GM12878 (cell line): ENCODE measurements around the gene DDX10. TPM values are rescaled to one million over a fixed set of nuclear protein-coding genes. Genes with fewer than 3 reads are reported as not detected.

Experiments
- ATAC-seq: fragments of 200-7000 bp; cut with Tn5 transposase; 3 replicates; pipeline ENCODE4 v1.9.1; 2020; ENCODE audit warnings: mild to moderate bottlenecking, moderate library complexity
- BruUV-seq: library from RNA; stranded (reverse); fragments of 400-500 nt; replicated peaks from 2 replicates; lab custom pipeline; 2021; lab: Mats Ljungman, UMichigan
- CTCF ChIA-PET: fragments of 300-600 bp; sonication (Branson Sonifier 250); formaldehyde crosslinking; extraction: SDS; loops from one replicate; lab custom pipeline; 2021; ENCODE audit warnings: inconsistent platforms; lab: Yijun Ruan, JAX
- POLR2A ChIA-PET: fragments of 350-600 bp; formaldehyde crosslinking; extraction: SDS; loops from one replicate; lab custom pipeline; 2021; ENCODE audit warnings: inconsistent platforms; lab: Charles Lee
- RAD21 ChIA-PET: fragments of 300-600 bp; sonication (Branson Sonifier 250); formaldehyde crosslinking; loops from one replicate; lab custom pipeline; 2023; ENCODE audit warnings: antibody characterized with exemption; ENCODE audit not compliant: unreplicated experiment; lab: Charles Lee
- SMC1A ChIA-PET: fragments of 300-600 bp; sonication (Branson Sonifier 250); formaldehyde crosslinking; loops from one replicate; lab custom pipeline; 2023; ENCODE audit not compliant: unreplicated experiment, uncharacterized antibody; lab: Charles Lee
- DNase-seq: peaks from one replicate; pipeline ENCODE4 v3.0.0-alpha.2; 2011; ENCODE audit warnings: low read depth, low spot score
- FAIRE-seq: peaks from 3 replicates; lab custom pipeline; 2011; peaks lifted over from hg19 to GRCh38; lab: Jason Lieb, UNC
- H2AFZ ChIP-seq: 2 replicates; pipeline ENCODE4 v1.6.0; 2011; ENCODE audit warnings: low read depth, low read length, control low read depth; ENCODE audit not compliant: control insufficient read depth
- H3K27ac ChIP-seq: 2 replicates; pipeline ENCODE4 v1.5.1; 2011; ENCODE audit warnings: control low read depth; ENCODE audit not compliant: control insufficient read depth, insufficient read depth
- H3K27me3 ChIP-seq, 2 experiments: replicated peaks in 1 of 2; 2 replicates each; pipeline versions ENCODE4 v1.6.0 to v1.6.1; 2011; ENCODE audit warnings: low read length in 1 of 2; ENCODE audit not compliant: control insufficient read depth in 2 of 2, insufficient read depth in 2 of 2
- H3K36me3 ChIP-seq, 2 experiments: 2 replicates each; pipeline ENCODE4 v1.5.1; 2011; ENCODE audit warnings: low read length in 1 of 2; ENCODE audit not compliant: control insufficient read depth in 2 of 2, insufficient read depth in 2 of 2
- H3K4me1 ChIP-seq: 2 replicates; pipeline ENCODE4 v1.6.1; 2011; ENCODE audit warnings: mild to moderate bottlenecking, low read length, moderate library complexity, mixed read lengths; ENCODE audit not compliant: control insufficient read depth, insufficient read depth
- H3K4me2 ChIP-seq: 2 replicates; pipeline ENCODE4 v1.6.0; 2011; ENCODE audit warnings: control low read depth; ENCODE audit not compliant: control insufficient read depth, insufficient read depth
- H3K4me3 ChIP-seq: fragments of 200-600 bp; sonication (generic); 2 replicates; pipeline ENCODE4 v1.5.1; 2016
- H3K79me2 ChIP-seq: 2 replicates; pipeline ENCODE4 v1.6.0; 2011; ENCODE audit warnings: low read length; ENCODE audit not compliant: control insufficient read depth, insufficient read depth
- H3K9ac ChIP-seq: 2 replicates; pipeline ENCODE4 v1.8.0; 2011; ENCODE audit warnings: low read length, control low read depth, mixed read lengths; ENCODE audit not compliant: control insufficient read depth, insufficient read depth
- H3K9me3 ChIP-seq: replicated peaks from 3 replicates; pipeline ENCODE4 v1.5.1; 2011; ENCODE audit warnings: mild to moderate bottlenecking, low read length; ENCODE audit not compliant: control insufficient read depth, insufficient read depth
- H4K20me1 ChIP-seq: 2 replicates; pipeline ENCODE4 v1.6.0; 2011; ENCODE audit not compliant: control insufficient read depth, insufficient read depth
- BHLHE40 ChIP-seq, 2 experiments: fragments of 450-650 bp in 1 of 2; IDR thresholded peaks; 2 replicates each; pipeline ENCODE4 v1.6.1; 2011 to 2017; ENCODE audit warnings: low read depth in 2 of 2, borderline replicate concordance in 1 of 2, improper control_type of control experiment in 1 of 2, low read length in 1 of 2, mild to moderate bottlenecking in 1 of 2
- EED ChIP-seq: sonication (generic); IDR thresholded peaks from 2 replicates; pipeline ENCODE4 v1.6.1; 2016; ENCODE audit warnings: antibody characterized with exemption, low read depth
- ETV6 ChIP-seq, 2 experiments: fragments of 450-650 bp in 1 of 2; IDR thresholded peaks in 1 of 2; conservative IDR thresholded peaks in 1 of 2; 2 replicates each; pipeline ENCODE4 v1.6.1; 2014; ENCODE audit warnings: antibody characterized with exemption in 1 of 2, borderline replicate concordance in 1 of 2, low read depth in 1 of 2, mild to moderate bottlenecking in 1 of 2, moderate library complexity in 1 of 2
- KLF5 ChIP-seq: fragments of 450-650 bp; IDR thresholded peaks from 2 replicates; pipeline ENCODE4 v1.6.1; 2014; ENCODE audit warnings: mild to moderate bottlenecking; ENCODE audit not compliant: partially characterized antibody
- MEF2A ChIP-seq: IDR thresholded peaks from 2 replicates; pipeline ENCODE4 v1.6.1; 2011; ENCODE audit warnings: low read depth, mild to moderate bottlenecking, low read length, moderate library complexity; ENCODE audit not compliant: insufficient read depth
- NFIC ChIP-seq: IDR thresholded peaks from 2 replicates; pipeline ENCODE4 v1.6.1; 2012; ENCODE audit warnings: low read depth, mild to moderate bottlenecking, inconsistent platforms, low read length, moderate library complexity
- NFXL1 ChIP-seq: fragments of 450-650 bp; IDR thresholded peaks from 2 replicates; pipeline ENCODE4 v1.6.1; 2017; ENCODE audit warnings: antibody characterized with exemption, mild to moderate bottlenecking, borderline replicate concordance
- NFYA ChIP-seq: IDR thresholded peaks from 2 replicates; pipeline ENCODE4 v1.6.1; 2011; ENCODE audit warnings: low read depth, mild to moderate bottlenecking, low read length, improper control_type of control experiment, borderline replicate concordance
- NR2C2 ChIP-seq: IDR thresholded peaks from 2 replicates; pipeline ENCODE4 v1.6.1; 2011; ENCODE audit warnings: borderline replicate concordance, low read depth; ENCODE audit not compliant: control insufficient read depth, insufficient read length
- NR2F1 ChIP-seq: fragments of 450-650 bp; conservative IDR thresholded peaks from 2 replicates; pipeline ENCODE4 v1.6.1; 2017; ENCODE audit warnings: mild to moderate bottlenecking
- NRF1 ChIP-seq: conservative IDR thresholded peaks from 2 replicates; pipeline ENCODE4 v1.6.1; 2011; ENCODE audit warnings: mild to moderate bottlenecking, low read depth, low read length, improper control_type of control experiment
- SMAD1 ChIP-seq: fragments of 450-650 bp; IDR thresholded peaks from 2 replicates; pipeline ENCODE4 v1.6.1; 2018; ENCODE audit warnings: mild to moderate bottlenecking, low read depth; ENCODE audit not compliant: partially characterized antibody
- TARDBP ChIP-seq: IDR thresholded peaks from 2 replicates; pipeline ENCODE4 v1.6.1; 2016; ENCODE audit warnings: borderline replicate concordance
- YBX1 ChIP-seq: fragments of 450-650 bp; IDR thresholded peaks from 2 replicates; pipeline ENCODE4 v1.6.1; 2016; ENCODE audit warnings: antibody characterized with exemption
- ZNF217 ChIP-seq: fragments of 450-650 bp; IDR thresholded peaks from 2 replicates; pipeline ENCODE4 v1.6.1; 2017; ENCODE audit warnings: antibody characterized with exemption, mild to moderate bottlenecking
- WGBS: methylation state at CpG from one replicate; pipeline ENCODE4 v1.1.6; 2016; ENCODE audit warnings: low lambda C conversion rate; ENCODE audit not compliant: insufficient replicate concordance, insufficient coverage; ENCODE audit errors: missing lambda C conversion rate; 5-methylcytosine and 5-hydroxymethylcytosine counted together
- in situ Hi-C: fragments of 300-500 bp; cut with MboI; formaldehyde crosslinking; loops from 9 replicates; pipeline ENCODE4 v1.14.3; 2018; ENCODE audit warnings: mixed read lengths
- intact Hi-C: fragments of 100-400 bp; cut with micrococcal nuclease; formaldehyde crosslinking; loops from one replicate; pipeline ENCODE4 v1.14.2; 2022; ENCODE audit not compliant: unreplicated experiment
- polyA plus RNA-seq, 11 experiments: library from polyadenylated mRNA; depleted of rRNA in 4 of 11; unstranded in 6 of 11; stranded (reverse) in 5 of 11; fragments of >200 nt; fragmentation: Nextera tagmentation in 4 of 11; fragmentation: Illumina TruSeq in 1 of 11; extraction: Ambion mirVana in 4 of 11; extraction: Trizol in 1 of 11; gene quantifications; 1 replicate in 1 of 11; 2 replicates in 10 of 11; pipeline versions ENCODE4 v1.2.1 to v1.2.3, GENCODE V29; 2011 to 2016; ENCODE audit warnings: inconsistent platforms in 2 of 11, missing spikeins in 2 of 11, low read depth in 1 of 11
- total RNA-seq, 4 experiments: library from RNA; depleted of rRNA in 3 of 4; stranded (reverse); fragments of >200 nt in 3 of 4; fragmentation: Illumina TruSeq in 1 of 4; extraction: Trizol in 1 of 4; gene quantifications; 2 replicates each; pipeline versions ENCODE4 v1.2.1 to v1.2.3, GENCODE V29; 2013 to 2021
- TF ChIP-seq, protein P1 (sequence below): fragments of 450-650 bp; IDR thresholded peaks from 2 replicates; pipeline ENCODE4 v1.6.1; 2016; ENCODE audit warnings: mild to moderate bottlenecking
- TF ChIP-seq, protein P2 (sequence below): fragments of 450-650 bp; IDR thresholded peaks from 2 replicates; pipeline ENCODE4 v1.6.1; 2016; ENCODE audit warnings: mild to moderate bottlenecking
- TF ChIP-seq, protein P3 (sequence below): IDR thresholded peaks from 2 replicates; pipeline ENCODE4 v1.6.1; 2011; ENCODE audit warnings: borderline replicate concordance, low read depth, mild to moderate bottlenecking, moderate library complexity, mixed read lengths, low read length; ENCODE audit not compliant: insufficient read depth; ENCODE audit errors: extremely low read length
- TF ChIP-seq, protein P4 (sequence below): fragments of 450-650 bp; conservative IDR thresholded peaks from 2 replicates; pipeline ENCODE4 v1.6.1; 2017; ENCODE audit warnings: mild to moderate bottlenecking, moderate library complexity

The DDX10 gene
- total and polyA plus RNA-seq, 10 of the 15 experiments (the other 5 are each of a cell fraction or from before 2014, with no cell fraction given), result 20.9 to 51.5 (median 31.9) TPM

DNA sequence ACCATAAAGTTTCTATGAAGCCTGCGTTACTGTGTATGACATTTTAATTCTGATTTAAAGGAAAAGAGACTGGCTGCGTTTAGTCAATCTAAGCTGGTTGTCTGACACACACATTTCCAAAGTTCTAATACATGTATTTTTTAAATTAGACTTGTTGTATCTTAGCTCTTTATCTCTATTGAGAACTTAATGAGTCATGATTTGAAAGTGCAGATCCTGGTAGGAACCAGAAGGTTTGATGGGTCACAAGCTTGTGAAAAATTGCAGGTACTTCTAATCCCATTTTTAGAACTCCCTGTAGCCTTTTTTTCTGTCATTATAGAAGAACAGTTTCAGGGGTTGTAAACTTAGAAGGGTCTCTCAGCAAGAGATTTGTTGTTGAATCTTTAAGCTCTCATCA lies 210.3 kb downstream of the DDX10 start:
- no peaks in the 10 kb centered on the region for H3K9me3 ChIP-seq
- H3K27me3 ChIP-seq, result no peaks in the 10 kb centered on the region
- H3K9ac ChIP-seq, result no peak overlapping the region
- CTCF ChIA-PET, result interaction anchor here (0.6 to 4.9 kb wide), 4 partner anchors 12 to 177 kb away, joined by 3 to 24 read pairs (median 4); no protein-coding TSS in a partner anchor
- intact Hi-C loops, result no loop called here
- BruUV-seq, result no TSS peak
- no peak overlapping the region for H3K27ac ChIP-seq
- ATAC-seq, result no peak
- RAD21 ChIA-PET, result no interaction called here
- no peaks in the 10 kb centered on the region for H3K36me3 ChIP-seq
- POLR2A ChIA-PET, result no interaction called here
- TF ChIP-seq BHLHE40 (IDR thresholded peaks at IDR 0.05; ENCODE audit: borderline replicate concordance in 1 of 2, low read depth in 2 of 2, low read length in 1 of 2), result no peak
- no peak for TF ChIP-seq NR2F1
- no peak for TF ChIP-seq TARDBP
- no peak for TF ChIP-seq EED
- TF ChIP-seq ETV6 (conservative IDR thresholded peaks at IDR 0.05 in 1 of 2, IDR thresholded peaks at IDR 0.05 in 1 of 2; ENCODE audit: borderline replicate concordance in 1 of 2, low read depth in 1 of 2), result no peak
- TF ChIP-seq, protein P1, sequence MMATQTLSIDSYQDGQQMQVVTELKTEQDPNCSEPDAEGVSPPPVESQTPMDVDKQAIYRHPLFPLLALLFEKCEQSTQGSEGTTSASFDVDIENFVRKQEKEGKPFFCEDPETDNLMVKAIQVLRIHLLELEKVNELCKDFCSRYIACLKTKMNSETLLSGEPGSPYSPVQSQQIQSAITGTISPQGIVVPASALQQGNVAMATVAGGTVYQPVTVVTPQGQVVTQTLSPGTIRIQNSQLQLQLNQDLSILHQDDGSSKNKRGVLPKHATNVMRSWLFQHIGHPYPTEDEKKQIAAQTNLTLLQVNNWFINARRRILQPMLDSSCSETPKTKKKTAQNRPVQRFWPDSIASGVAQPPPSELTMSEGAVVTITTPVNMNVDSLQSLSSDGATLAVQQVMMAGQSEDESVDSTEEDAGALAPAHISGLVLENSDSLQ, result no peak
- TF ChIP-seq NFYA, result no peak
- TF ChIP-seq, protein P2, sequence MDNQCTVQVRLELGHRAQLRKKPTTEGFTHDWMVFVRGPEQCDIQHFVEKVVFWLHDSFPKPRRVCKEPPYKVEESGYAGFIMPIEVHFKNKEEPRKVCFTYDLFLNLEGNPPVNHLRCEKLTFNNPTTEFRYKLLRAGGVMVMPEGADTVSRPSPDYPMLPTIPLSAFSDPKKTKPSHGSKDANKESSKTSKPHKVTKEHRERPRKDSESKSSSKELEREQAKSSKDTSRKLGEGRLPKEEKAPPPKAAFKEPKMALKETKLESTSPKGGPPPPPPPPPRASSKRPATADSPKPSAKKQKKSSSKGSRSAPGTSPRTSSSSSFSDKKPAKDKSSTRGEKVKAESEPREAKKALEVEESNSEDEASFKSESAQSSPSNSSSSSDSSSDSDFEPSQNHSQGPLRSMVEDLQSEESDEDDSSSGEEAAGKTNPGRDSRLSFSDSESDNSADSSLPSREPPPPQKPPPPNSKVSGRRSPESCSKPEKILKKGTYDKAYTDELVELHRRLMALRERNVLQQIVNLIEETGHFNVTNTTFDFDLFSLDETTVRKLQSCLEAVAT, result no peak
- TF ChIP-seq NFXL1, result no peak
- no peak for TF ChIP-seq YBX1
- no peak for TF ChIP-seq NR2C2
- no peak for TF ChIP-seq SMAD1
- no peak for TF ChIP-seq NRF1
- no peak for TF ChIP-seq KLF5
- TF ChIP-seq, protein P3, sequence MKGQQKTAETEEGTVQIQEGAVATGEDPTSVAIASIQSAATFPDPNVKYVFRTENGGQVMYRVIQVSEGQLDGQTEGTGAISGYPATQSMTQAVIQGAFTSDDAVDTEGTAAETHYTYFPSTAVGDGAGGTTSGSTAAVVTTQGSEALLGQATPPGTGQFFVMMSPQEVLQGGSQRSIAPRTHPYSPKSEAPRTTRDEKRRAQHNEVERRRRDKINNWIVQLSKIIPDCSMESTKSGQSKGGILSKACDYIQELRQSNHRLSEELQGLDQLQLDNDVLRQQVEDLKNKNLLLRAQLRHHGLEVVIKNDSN, result no peak
- TF ChIP-seq NFIC, result no peak
- TF ChIP-seq, protein P4, sequence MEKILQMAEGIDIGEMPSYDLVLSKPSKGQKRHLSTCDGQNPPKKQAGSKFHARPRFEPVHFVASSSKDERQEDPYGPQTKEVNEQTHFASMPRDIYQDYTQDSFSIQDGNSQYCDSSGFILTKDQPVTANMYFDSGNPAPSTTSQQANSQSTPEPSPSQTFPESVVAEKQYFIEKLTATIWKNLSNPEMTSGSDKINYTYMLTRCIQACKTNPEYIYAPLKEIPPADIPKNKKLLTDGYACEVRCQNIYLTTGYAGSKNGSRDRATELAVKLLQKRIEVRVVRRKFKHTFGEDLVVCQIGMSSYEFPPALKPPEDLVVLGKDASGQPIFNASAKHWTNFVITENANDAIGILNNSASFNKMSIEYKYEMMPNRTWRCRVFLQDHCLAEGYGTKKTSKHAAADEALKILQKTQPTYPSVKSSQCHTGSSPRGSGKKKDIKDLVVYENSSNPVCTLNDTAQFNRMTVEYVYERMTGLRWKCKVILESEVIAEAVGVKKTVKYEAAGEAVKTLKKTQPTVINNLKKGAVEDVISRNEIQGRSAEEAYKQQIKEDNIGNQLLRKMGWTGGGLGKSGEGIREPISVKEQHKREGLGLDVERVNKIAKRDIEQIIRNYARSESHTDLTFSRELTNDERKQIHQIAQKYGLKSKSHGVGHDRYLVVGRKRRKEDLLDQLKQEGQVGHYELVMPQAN, result no peak
- TF ChIP-seq MEF2A, result no peak
- TF ChIP-seq ZNF217, result no peak
- no peak for DNase-seq
- H3K4me1 ChIP-seq, result no peaks in the 10 kb centered on the region
- no peak overlapping the region for H3K4me3 ChIP-seq
- H4K20me1 ChIP-seq, result no peaks in the 10 kb centered on the region
- no peaks in the 10 kb centered on the region for H3K79me2 ChIP-seq
- no peak overlapping the region for H2AFZ ChIP-seq
- no peak for FAIRE-seq
- H3K4me2 ChIP-seq, result no peak overlapping the region
- 68% methylated on average over 2 of the region's 2 CpGs for WGBS
- SMC1A ChIA-PET, result interaction anchor here (1.1 to 3.2 kb wide), 7 partner anchors 8 to 177 kb away, joined by 3 to 12 read pairs (median 6); no protein-coding TSS in a partner anchor
- in situ Hi-C loops, result no loop called here
